Heart right ventricle (tissue), 16 donors: ENCODE data around the gene TRIM15. TPM values are rescaled to one million over a fixed set of nuclear protein-coding genes. Genes with fewer than 3 reads are reported as not detected.

ENCODE experiments used
- ATAC-seq, 8 donors: fragments of 200-7000 bp; cut with Tn5 transposase; one replicate each; pipeline ENCODE4 v1.9.1; 2020; ENCODE audit warnings: mild to moderate bottlenecking in 8 of 8, moderate library complexity in 8 of 8, moderate number of reproducible peaks in 1 of 8
- DNase-seq, 2 donors: peaks; one replicate each; pipeline ENCODE4 v3.0.0-alpha.2; 2020
- H3K27ac ChIP-seq, 10 donors: fragments of 200-600 bp; sonication (generic) in 2 of 10; one replicate each; pipeline versions ENCODE4 v1.5.0 to v1.8.0; 2020 to 2022; ENCODE audit warnings: mild to moderate bottlenecking in 3 of 10
- H3K27me3 ChIP-seq, 7 donors: fragments of 200-600 bp; one replicate each; pipeline ENCODE4 v1.8.0; 2021 to 2022; ENCODE audit warnings: mild to moderate bottlenecking in 2 of 7
- H3K36me3 ChIP-seq, 9 donors: fragments of 200-600 bp; sonication (generic) in 1 of 9; one replicate each; pipeline versions ENCODE4 v1.5.0 to v1.8.0; 2020 to 2022; ENCODE audit warnings: mild to moderate bottlenecking in 2 of 9
- H3K4me1 ChIP-seq, 9 donors: fragments of 200-600 bp; sonication (generic) in 1 of 9; one replicate each; pipeline versions ENCODE4 v1.5.0 to v1.8.0; 2020 to 2022; ENCODE audit warnings: mild to moderate bottlenecking in 4 of 9
- H3K4me3 ChIP-seq, 10 donors: fragments of 200-600 bp; sonication (generic) in 2 of 10; one replicate each; pipeline versions ENCODE4 v1.5.0 to v1.8.0; 2020 to 2022; ENCODE audit warnings: mild to moderate bottlenecking in 7 of 10, moderate library complexity in 2 of 10
- H3K9me3 ChIP-seq, 11 donors: fragments of 200-600 bp in 10 of 11; sonication (generic) in 2 of 11; one replicate each; pipeline versions ENCODE4 v1.5.0 to v1.8.0; 2013 to 2022; ENCODE audit warnings: mild to moderate bottlenecking in 2 of 11, control low read depth in 1 of 11, moderate library complexity in 1 of 11
- CTCF ChIP-seq, 9 donors: fragments of 200-600 bp; sonication (generic) in 2 of 9; IDR thresholded peaks; one replicate each; pipeline versions ENCODE4 v1.5.0 to v1.8.0; 2021 to 2022; ENCODE audit warnings: antibody characterized with exemption in 9 of 9, mild to moderate bottlenecking in 5 of 9, moderate library complexity in 1 of 9
- WGBS, 2 donors: extraction: QIAGEN DNeasy Blood & Tissue Kit; methylation state at CpG; one replicate each; pipeline ENCODE4 v1.1.7; 2013; ENCODE audit warnings: inconsistent platforms in 1 of 2; 5-methylcytosine and 5-hydroxymethylcytosine counted together
- intact Hi-C, 10 donors: fragments of 100-400 bp; cut with DNase I; formaldehyde crosslinking; loops; one replicate each; pipeline versions ENCODE4 v1.11.1 to v1.14.2; 2022
- polyA plus RNA-seq, 2 donors: library from polyadenylated mRNA; stranded (reverse); fragments of 200-250 nt; gene quantifications; one replicate each; pipeline ENCODE4 v1.2.3, GENCODE V29; 2013
- total RNA-seq, 10 donors: library from RNA; stranded (reverse); fragmentation: NEBNext Ultra II Directional in 3 of 10; extraction: Animal tissue kit (Norgen Biotek cat#: 25700) in 3 of 10; gene quantifications; one replicate each; pipeline versions ENCODE4 v1.2.1 to v1.2.4, GENCODE V29; 2021 to 2023
- donor health status: Arrhythmogenic right ventricular cardiomyopathy.
- donor health status: ischemic (EF 13 %, LVEDD 7.1; RV severe dilation, severe dysfunction).
- donor health status: healthy with polysubstance abuse.
- donor health status: DM: no; HTN: yes; CAD: no.
- donor health status: DM: no; HTN: no; CAD: no.
- donor health status: ischemic (EF 25% LVEDD 6.9; RV normal size, moderate dysfunction).
- donor health status: ischemic (EF 25% LVEDD 5.7; RV mildly dilated, moderate dysfunction).
- donor health status: healthy.
- donor health status: DM: yes; HTN: yes; CAD: no.
- donor health status: Ischemic cardiomyopathy.
- donor health status: ischemic (EF 35%, LVEDD 5.7; RV mildly dilated, moderate dysfunction).
- donor health status: nonischemic (EF 11% LVEDD 7.7; RV severe dilation, severe dysfunction).
- donor health status: DM: yes; HTN: yes; CAD: no.
- donor health status: PGD.
- donor health status: ischemic (EF 29% LVEDD 5.4; RV normal size, mild dysfunction).
- donor health status: nonischemic (EF 23%, LVEDD 6.1; RV moderate dilation, normal function).

The TRIM15 gene
- total and polyA plus RNA-seq, 12 donors = not detected

GRCh38 chr6:30206799-30207618 is 43.7 kb downstream of the TRIM15 start:
- intact Hi-C loops = no loop called here
- H3K27me3 ChIP-seq = no peaks in the 10 kb centered on the region
- no peaks in the 10 kb centered on the region for H3K9me3 ChIP-seq
- WGBS, 2 donors = 35 to 42% methylated on average over 11 of the region's 11 CpGs
- peaks cover 0 to 66% (median 50%) of the 10 kb centered on the region in 9 donors for H3K4me1 ChIP-seq
- H3K27ac ChIP-seq = peak overlapping the region in 9 of 10 donors; percentile 36 to 78 (median 55)
- no peak for TF ChIP-seq CTCF (IDR thresholded peaks at IDR 0.05)
- DNase-seq (no peak), ATAC-seq (peak; percentile 25 to 71 (median 53))
- peak overlapping the region in 2 of 10 donors; percentile 12 to 23 for H3K4me3 ChIP-seq
- peaks cover 0 to 9% (median 0%) of the 10 kb centered on the region in 9 donors for H3K36me3 ChIP-seq

DNA sequence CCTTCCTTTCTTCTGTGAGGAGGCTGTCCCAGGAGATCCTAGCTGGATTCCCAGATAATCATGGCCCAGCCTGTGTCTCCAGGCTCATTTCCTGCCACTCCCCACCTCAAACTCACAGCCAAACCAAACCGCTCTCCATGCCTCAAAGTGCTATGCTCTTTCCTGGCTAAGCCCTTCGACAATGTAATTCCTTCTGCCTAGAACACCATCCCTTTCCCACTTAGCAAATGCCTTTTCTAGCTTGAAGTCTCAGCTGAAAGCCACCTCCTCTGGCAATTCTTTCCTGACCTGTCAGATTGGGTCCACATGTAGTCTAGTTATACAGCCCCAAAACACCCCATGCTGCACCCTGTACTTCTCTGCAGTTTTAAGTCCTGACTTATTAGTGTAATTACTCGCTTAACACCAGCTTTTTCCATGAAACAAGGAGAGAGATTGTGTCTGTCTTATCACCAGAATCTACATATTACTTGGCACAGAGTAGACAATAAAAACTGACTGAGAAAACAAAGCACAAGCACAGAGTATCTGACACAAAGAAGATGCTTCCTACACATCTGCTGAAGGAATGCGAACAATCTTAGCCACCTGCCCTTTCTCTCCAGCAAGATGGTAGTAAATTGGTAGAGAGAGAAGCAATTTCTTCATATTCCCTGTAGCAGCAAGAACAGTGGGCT is 44.4 kb downstream of the TRIM15 start:
- 59% methylated on average over 4 of the region's 4 CpGs for WGBS, 2 donors
- ATAC-seq (peak; percentile 29 to 81 (median 62)), DNase-seq (peak in 1 of 2 donors; percentile 25)
- Histone ChIP-seq H3K4me1 (peaks cover 0 to 72% (median 57%) of the 10 kb centered on the region in 9 donors), H3K9me3 (no peaks in the 10 kb centered on the region), H3K27me3 (no peaks in the 10 kb centered on the region), H3K4me3 (peak overlapping the region in 2 of 10 donors; percentile 12 to 23), H3K36me3 (peaks cover 0 to 9% (median 0%) of the 10 kb centered on the region in 9 donors), H3K27ac (peak overlapping the region in 9 of 10 donors; percentile 5 to 78 (median 55))
- TF ChIP-seq CTCF (IDR thresholded peaks at IDR 0.05) = no peak
- intact Hi-C loops = no loop called here

GRCh38 chr6:30211306-30211705 is 48.0 kb downstream of the TRIM15 start:
- DNase-seq (no peak), ATAC-seq (no peak)
- Histone ChIP-seq H3K4me3 (peak overlapping the region in 3 of 10 donors; percentile 74 to 85 (median 79)), H3K27me3 (no peaks in the 10 kb centered on the region), H3K9me3 (no peaks in the 10 kb centered on the region), H3K27ac (no peak overlapping the region), H3K4me1 (peaks cover 0 to 64% (median 47%) of the 10 kb centered on the region in 9 donors), H3K36me3 (no peaks in the 10 kb centered on the region)
- intact Hi-C loops = loop anchor here in 2 of 10 donors (10.0 kb wide), 1 partner anchor 113 kb away; the partner anchor contains the start of gene TRIM39 (in 2 of the 2)
- TF ChIP-seq CTCF (IDR thresholded peaks at IDR 0.05) = no peak
- 54 to 65% methylated on average over 2 of the region's 2 CpGs for WGBS, 2 donors

GRCh38 chr6:30211899-30212298 is 48.6 kb downstream of the TRIM15 start:
- no peak for TF ChIP-seq CTCF (IDR thresholded peaks at IDR 0.05)
- WGBS, 2 donors = 40 to 45% methylated on average over 3 of the region's 3 CpGs
- no peaks in the 10 kb centered on the region for H3K9me3 ChIP-seq
- H3K27ac ChIP-seq = no peak overlapping the region
- H3K36me3 ChIP-seq = no peaks in the 10 kb centered on the region
- no peaks in the 10 kb centered on the region for H3K27me3 ChIP-seq
- no peak for ATAC-seq
- peak overlapping the region in 9 of 10 donors; percentile 68 to 91 (median 84) for H3K4me3 ChIP-seq
- peaks cover 0 to 58% (median 41%) of the 10 kb centered on the region in 9 donors for H3K4me1 ChIP-seq
- intact Hi-C loops = loop anchor here in 2 of 10 donors (10.0 kb wide), 1 partner anchor 113 kb away; the partner anchor contains the start of gene TRIM39 (in 2 of the 2)
- no peak for DNase-seq
